ENCODE results near the gene LDHD.

LDHD gene

DNA sequence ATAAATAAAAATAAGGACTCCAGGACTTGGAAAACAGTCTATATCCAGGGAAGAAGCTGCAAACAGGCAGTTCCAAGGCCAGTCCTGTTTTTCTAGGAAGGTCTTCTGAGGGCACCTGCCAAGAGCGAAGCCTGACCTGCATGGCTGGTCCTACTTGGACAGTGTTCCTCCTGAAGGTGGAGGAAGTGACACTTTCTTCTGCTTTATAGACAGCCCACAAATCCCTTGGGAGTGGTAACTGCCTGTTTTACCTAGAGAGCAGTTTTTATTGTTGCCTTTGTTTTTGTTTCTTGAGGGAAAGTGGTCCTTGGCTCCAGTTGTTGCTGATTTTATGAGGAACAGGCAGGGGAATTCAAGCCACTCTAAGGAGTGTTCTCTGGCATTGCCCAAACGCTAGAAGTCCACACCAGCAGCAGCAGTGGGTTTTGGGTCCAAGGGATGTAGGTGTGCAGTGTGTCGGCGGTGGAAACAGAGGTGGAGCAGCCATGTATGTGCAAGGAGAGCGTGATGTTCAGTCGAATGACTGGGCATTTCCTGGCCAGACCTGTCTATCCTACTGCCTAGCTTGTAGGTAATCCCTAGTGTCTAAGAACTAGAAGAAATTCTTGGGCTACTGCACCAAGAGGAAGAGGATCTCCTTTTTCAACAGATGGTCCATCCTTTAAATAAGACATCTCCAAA is 35.3 kb downstream of the LDHD start:
- DNase-seq (ENCODE audit: low spot score), result no peak

DNA sequence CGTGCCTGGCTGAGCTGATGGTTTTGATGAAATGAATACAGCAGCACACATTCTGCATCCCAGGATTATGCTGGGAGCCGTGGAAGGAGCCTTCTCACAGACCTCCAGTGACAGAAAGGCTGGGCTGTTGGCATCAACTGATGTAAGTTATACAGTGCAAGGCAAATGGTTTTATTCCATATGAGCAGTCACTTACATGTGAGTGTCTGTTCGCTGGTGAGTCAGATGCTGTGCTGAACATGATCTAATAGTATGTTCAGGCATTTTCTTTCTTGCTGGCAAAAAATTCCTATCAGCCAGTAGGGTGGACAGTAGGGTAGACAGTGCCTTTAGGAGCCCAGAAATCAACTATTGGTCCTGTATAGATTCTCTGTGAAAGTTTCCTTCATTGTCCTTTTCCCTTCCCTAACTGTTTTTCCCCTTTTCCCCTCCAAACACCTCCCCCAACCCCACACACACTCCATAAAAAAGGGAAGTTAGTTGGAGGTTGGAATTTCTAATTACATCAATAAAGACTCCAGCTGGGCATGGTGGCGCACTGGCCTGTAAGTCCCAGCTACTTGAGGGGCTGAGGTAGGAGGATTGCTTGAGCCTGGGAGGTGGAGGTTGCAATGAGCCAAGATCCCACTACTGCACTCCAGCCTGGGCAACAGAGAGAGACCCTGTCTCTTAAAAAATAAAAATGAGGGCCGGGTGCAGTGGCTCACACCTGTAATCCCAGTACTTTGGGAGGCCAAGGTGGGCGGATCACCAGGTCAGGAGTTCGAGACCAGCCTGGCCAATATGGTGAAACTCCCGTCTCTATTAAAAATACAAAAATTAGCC is 36.2 kb downstream of the LDHD start:
- DNase-seq (ENCODE audit: low spot score), result no peak

DNA sequence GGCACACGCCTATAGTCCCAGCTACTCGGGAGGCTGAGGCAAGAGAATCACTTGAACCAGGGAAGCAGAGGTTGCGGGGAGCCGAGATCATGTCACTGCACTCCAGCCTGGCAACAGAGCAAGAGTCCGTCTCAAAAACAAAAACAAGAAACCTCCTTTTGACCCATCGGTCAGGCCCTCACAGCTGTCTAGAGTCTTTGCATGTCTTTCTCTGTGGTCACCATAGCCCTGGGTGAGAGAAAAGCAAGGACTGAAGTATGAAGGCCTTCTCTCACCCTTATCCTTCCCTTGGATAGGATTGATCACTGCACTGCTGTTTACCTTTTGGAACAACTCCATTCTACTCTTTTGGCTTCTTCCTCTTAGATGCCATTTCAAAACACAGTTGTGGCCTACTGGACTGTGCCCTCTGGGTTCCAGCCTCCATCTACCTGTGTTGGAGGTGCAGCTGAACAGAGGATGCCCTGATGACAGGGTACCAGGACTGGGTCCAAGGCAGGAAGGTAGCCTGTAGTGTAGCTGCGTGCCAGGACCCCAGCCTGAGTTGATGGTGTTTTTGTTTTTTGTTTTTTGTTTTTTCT is 37.1 kb downstream of the LDHD start:
- no peak for DNase-seq (ENCODE audit: low spot score)

DNA sequence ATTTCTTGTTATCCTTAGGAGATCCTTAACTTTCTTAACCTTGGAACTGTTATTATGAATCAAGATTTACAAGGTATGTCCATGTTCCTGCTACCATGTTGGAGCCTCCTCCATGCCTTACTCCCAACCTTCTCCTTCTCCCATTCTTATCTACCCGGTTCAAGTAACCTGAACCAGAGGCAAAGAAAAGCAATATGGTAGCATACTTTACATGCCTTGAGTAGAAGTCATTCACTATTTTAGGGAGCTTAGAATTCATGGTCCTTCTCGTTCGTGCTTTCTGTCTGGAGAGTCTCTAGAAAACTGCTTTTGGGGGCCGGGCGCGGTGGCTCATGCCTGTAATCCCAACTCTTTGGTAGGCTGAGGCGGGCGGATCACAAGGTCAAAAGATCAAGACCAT is 37.7 kb downstream of the LDHD start:
- no peak for DNase-seq (ENCODE audit: low spot score)

DNA sequence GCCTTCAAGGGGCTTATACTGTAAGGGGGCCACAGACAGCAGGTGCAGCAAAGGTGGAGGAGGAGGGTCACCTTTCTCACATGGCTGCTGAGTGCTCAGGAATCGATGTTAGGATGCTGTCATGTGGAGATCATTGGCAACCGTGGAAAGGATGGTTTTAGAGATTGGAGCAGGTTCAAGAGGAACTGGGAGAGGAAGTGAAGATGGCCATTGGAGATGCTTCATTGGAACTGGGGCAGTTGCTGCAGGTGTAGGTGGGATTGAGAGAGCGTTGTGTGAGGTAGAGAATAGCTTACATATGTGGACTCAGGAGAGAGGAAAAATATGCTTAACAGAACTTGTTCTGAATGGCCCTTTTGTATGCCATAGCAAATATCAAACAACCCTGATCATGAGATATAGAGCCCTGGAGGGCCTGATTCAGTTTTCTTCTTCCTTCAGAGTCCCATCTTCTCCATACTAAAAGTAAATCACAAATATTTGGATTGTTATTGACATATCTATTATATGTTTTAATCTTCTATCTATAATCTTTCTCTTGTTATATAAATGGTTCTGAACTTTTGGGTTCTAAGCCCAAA is 40.8 kb downstream of the LDHD start:
- DNase-seq (ENCODE audit: low spot score), result no peak

DNA sequence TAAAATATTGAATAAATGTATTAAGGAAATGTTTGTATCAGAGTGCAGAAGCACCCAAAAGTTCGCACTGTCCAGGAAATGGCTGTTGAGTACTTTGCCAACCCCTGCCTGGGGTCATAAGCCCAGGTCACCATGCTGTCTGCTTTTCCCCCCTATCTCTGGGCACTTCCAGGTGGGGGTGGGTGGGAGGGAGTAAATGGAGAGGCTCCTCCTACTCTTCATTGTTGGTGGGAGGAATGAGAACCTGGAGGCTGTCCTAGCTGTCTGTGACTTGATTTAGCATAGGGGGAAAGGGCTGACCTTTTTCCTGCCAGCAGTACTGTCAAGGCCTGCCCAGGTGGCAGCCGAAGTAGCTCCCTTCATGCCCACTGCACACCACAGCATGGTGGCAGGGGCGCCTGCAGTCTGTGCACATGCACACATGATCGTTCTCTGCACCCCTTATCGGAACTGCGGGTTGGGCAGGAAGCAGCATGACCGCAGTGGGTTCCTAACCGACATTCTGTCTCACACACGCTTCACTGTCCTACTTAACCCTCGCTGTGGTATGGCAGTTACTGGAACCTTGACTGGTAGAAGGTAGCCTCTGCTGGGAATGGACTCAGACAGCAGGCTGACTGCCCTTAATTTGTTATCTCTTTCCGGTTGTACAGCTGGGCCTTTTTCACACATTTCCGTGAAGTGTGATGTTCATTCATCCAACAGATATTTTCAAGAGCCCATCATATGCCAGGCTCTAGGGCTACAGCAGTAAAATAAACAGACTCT is 41.5 kb downstream of the LDHD start:
- no peak for DNase-seq (ENCODE audit: low spot score)

DNA sequence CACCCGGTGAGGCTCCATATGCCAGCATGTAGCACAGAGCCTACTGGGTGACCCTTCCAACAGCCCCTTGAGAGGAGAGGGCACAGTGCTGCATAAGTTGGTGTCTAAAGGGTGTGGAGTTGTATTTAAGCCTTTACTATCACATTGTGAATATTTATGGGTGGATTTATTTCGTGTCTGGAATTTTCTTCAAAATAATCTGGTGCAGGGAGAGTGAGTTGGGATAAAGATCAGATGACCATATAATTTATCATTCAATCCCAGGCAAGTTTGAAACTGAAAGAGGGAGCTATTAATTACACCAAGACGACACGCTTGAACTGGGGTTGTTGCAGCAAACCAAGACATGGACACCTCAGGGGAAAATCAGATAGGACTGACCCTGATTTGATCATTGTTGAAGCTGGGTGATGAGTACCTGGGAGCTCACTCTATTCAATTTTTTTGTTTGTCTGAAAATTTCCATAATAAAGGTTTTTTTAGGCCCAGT is 42.2 kb downstream of the LDHD start:
- DNase-seq (ENCODE audit: low spot score), result no peak

DNA sequence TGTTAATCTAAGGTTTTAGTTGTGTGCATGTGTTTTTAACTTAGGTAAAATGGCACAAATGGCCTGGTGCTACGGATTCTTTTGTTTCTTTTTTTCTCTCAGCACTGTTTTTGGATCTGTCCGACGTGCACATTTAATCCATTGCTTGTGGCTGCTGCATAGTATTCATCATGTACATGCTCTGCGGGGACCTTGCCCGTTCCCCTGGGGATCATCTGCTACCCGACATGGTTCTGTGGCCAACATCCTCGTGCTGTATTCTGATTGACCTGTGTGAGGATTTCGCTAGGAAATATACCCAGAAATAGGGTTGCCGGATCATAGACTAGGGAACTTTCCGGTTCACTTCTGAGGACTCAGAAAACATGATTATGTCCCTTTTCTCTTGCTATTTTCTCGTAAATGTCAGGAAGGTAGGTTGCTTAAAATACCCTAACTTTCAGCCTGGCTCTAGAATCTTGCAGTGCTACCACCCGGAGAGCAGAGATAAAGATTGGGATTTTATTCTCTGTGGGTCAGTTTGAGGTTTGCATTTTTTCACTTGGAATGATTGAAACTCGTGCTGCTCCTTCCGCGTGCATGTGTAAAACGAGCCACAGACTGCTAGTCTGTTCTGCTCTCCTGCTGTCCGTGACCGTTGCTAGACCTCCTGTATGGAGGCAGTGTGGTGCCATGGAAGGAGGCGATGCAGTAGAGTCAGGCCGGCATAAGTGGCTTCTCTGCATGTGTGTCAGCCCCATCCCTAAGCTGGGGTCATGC is 42.9 kb downstream of the LDHD start:
- no peak for DNase-seq (ENCODE audit: low spot score)

DNA sequence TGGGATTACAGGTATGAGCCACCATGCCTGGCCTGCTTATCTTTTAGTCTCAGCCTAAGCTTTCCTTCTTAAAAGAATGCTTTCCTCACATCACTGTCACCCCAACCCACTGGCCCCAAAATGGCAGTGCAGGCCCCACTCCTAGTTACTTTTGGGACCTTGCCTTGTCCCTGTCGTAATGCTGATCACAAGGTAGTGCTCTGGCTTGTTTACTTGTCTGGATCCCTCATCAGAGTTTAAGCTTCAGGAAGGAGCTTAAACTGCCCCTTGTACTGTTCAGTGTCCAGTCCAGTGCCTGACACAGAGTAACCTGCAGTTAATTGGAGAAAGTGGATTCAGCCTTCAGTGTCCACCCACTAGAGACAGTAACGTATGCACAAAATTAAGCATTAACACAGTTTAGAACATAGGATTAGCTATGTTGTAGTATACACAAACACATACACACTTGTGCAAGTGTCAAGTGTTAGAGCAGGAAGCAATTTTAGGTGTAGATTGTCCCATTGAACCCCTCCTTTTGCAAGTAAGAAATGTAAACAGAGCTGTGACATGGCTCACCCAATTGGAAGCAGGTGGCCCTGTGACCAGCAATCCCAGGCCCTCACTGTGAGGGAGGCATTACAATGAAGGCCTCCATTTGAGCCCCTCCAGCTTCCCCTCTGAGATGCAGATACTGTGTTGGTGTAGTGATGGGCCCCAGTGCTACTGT is 44.2 kb downstream of the LDHD start:
- no peak for DNase-seq (ENCODE audit: low spot score)

DNA sequence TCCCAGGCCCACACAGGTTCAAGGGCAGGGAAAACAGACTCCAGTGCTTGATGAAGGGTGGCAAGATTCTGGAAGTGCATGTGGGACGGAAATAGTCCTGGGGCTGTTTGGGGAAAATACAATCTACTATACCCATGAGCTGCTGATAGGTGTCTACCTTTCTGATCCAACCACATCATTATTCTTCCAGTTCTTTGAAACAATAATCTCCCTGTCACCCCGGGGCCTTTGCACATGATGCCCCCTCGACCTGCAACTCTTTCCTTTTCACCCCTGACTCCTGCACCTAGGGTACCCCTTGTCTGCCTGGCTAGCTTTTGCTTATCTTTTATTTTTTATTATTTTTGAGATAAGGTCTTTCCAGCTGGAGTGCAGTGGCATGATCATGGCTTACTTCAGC is 45.0 kb downstream of the LDHD start:
- no peak for DNase-seq (ENCODE audit: low spot score)

DNA sequence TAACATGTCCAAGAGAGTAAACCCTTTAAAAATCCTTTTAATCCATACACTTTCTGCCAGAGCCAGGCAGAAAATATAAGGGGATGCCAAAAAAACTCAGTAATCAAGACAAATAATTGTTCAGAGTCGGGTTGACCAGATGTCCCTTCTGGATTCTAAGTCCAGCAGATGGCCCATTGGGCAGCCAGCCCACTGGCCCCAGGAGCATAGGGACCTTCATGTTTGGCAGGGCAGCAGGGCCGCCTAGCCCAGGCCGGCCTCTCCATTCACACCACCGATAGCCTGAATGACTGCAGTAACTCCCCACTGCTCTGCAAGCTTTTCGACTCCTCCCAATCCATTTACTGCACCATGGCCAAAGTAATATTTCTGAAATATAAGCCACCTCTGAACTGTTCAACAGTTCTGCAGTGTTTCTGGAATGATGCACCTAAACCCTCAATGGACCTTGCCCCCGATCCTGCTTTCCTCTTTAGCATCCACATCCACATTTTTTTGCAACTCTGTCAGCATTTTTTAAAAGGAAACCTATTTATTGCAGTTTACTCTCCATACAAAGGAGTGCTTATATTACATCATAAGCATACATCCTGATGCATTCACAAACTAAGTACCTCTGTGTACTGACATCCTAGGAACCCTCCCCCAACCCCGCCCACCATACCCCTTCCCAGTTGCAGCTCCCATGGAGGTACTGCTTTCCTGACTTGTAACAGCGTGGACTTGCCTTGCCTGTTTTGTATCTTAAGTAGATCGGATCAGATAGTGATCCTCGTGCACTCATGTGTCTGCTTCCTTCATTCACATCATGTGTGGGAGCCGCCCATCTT is 46.4 kb downstream of the LDHD start:
- DNase-seq (ENCODE audit: low spot score), result peak; percentile 36

DNA sequence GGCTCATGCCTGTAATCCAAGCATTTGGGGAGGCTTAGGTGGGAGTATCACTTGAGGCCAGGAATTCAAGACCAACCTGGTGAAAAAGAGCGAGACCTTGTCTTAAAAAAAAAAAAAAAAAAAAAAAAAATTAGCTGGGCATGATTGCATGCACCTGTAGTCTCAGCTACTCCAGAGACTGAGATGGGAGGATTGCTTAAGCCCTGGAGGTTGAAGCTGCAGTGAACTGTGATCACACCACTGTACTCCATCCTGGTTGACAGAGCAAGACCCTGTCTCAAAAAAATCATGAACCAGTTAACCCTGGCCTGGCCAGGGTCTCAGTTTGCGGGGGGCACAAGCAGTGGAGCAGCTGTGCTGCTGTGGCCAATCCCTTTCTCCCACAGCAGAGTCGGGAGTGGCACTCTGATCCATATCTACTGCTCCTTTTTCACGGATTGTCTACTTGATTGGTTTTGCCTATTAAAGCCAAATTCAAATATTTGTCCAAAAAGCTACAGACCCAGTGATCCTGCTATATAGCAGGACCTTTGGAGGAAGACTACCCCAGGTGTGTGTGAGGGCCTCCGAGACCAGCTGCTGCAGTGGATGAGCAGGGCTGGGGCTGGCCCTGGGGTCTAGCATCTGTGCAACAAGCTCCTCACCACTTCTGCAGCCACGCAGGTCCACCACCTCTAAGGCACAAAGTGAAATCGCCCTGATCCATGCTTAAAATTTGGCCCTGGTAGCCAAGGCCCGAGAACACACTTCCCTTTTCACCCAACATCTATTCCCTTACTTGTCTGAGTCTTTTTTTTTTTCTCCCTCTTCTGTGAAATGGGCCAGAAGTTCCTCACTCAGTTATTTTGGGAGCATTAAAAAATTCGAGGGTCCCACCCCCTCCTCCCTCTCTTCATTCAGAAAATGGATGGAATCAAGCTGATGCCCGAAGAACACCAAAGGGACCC is 48.2 kb downstream of the LDHD start:
- DNase-seq (ENCODE audit: low spot score), result no peak

DNA sequence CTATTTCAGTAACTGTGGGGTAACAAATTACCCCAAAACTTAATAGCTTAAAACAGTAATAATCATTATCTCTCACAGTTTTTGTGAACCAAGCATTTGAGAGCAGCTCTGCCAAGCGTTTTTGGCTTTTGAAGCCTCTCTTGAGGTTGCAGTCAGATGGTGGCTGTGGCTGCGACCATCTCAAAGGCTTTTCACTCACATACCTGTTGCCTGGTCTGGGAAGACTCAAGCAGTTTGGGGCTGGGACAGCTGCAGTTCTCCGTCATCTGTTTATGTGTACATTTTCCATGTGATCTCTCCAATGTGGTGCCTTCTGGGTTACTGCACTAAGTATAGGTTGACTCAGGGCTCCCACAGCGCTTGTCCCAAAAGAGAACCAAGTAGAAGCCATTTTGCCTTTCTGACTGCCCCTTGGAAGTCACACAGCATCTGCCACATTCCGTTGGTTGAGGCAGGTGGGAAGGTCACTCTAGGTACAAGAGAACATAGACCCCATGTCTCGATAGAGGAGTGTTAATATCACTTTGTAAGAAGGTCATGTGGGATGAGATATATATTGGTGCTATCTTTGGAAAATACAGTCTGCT is 49.6 kb downstream of the LDHD start:
- no peak for DNase-seq (ENCODE audit: low spot score)

DNA sequence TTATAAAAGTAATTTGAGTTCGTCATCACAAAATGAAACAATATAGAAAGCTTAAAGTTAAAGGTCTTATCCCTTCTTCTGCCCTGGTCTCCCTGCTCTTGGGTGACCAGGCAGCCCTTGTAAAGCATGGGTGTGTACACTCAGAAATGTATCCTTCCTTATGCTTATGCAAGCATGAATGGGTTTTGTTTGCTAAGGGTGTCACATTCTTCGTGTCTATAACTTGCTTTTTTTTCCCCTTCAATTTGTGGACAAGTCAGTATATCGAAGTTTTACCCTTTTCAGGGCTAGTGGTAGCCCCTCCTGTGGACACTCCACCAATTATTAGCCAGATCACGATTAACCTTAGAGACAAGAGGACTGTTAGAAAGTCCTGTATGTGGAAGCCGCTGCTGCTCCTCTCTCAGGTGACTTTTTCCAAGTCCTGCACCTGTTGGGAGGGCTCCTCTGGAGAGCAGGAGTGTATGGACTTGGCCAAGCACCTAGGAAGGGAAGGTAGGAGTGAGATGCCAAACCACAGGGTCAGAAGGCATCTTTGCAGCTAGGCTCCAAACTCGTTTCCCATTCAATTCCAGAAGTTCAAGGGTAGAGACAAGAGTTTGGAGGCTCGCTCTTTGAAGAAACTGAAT is 50.9 kb downstream of the LDHD start:
- no peak for DNase-seq (ENCODE audit: low spot score)

DNA sequence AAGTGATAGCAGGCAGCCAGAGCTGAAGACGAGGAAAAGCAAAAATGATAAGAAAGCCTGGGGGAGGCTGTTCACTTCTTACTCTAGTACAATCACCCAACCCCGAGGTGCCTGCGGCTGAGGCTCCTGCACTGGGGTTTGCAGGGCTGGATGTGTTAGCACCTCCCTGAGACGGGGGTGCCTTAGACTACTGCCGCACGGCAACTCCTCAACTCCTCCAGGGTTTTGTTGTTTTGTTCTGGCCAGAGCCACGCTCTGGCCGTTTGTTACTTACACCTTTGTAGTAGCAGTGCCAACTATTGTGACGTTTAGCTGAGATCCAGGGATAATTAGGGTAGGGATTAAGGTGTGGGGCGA is 51.5 kb downstream of the LDHD start:
- no peak for DNase-seq (ENCODE audit: low spot score)

DNA sequence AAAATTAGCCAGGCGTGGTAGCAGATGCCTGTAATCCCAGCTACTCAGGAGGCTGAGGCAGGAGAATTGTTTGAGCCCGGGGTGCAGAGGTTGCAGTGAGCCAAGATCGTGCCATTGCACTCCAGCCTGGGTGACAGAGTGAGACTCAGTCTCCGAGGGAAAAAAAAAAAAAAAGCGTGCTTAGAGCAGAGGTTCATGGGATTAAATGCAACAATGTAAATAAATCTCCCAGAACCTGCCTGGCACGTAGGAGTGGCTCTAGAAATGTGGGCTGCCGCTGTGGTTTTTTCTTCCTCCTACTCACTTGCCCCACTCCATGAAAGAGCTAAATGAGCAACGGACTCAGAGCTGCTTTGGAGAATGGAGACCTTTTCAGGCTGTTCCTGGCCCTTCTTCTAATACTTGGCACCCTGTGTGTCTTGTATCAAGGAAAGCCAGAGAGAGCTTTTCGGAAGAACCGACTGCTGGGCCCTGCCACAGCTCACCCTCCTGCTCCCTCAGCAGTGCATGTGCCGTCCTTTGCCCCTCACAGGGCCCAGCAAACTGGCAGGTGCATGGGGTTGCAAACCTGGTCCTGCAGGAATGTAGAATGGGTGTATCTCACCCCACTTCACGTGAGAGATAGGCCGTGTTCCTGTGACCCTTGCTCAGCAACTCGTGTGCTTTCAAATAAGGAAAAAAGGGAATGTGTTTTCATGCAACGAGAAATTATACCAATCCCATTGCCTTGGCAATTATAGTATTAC is 52.0 kb downstream of the LDHD start:
- no peak for DNase-seq (ENCODE audit: low spot score)

Measured in SK-N-DZ (cell line).